Measurements from ENCODE around the gene FOXI2.

FOXI2 gene

DNA sequence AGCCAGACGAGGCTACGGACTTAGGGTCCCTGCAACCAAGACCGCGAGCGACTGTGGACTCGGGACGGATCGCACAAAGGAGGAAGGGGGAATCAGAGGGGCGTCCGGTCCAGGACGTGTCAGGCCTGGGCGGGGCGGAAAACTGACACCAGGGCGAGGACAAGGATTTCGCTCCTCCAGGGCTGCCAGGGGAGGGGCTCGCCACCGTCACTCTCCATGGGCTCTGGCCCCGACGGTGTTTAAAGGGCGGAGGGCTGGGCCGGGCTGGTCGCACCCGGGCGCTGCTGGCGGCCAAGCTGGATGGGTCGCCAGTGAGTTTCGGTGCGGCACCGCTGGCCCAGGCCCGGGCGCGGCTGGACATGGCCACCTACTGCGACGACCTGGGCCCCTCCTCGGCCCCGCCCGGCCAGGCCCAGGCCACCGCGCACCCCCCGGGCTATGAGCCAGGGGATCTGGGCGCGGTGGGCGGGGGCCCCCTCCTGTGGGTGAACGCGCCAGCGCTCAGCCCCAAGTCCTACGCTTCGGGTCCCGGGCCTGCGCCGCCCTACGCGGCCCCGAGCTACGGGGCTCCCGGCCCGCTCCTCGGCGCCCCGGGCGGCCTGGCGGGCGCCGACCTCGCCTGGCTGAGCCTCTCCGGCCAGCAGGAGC lies at the start of gene FOXI2:
TSS of gene FOXI2 (plus strand) at position 271 of the 648 bp plus-strand sequence. CDS start at position 360, 89 bp downstream.
- no peak for DNase-seq

DNA sequence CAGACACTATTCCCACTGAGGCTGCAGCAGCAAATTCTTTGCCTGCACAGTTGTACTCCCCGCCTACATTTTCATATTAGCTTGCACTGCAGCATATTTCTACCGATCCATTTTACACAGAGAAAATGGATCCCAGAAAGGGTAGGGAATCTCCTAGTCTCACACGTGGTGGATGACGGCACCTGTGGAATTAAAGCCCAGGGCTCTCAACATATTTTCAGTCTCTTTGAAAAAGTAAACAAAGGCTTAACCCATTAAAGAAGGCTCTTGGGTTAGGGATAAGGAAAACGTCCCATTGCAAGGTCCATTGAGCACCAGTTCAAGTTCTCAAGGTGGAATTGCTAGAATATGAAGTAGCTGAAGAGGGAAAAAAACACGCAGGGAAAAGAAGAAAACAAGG lies 49.4 kb upstream of the FOXI2 start:
- no peak for DNase-seq

DNA sequence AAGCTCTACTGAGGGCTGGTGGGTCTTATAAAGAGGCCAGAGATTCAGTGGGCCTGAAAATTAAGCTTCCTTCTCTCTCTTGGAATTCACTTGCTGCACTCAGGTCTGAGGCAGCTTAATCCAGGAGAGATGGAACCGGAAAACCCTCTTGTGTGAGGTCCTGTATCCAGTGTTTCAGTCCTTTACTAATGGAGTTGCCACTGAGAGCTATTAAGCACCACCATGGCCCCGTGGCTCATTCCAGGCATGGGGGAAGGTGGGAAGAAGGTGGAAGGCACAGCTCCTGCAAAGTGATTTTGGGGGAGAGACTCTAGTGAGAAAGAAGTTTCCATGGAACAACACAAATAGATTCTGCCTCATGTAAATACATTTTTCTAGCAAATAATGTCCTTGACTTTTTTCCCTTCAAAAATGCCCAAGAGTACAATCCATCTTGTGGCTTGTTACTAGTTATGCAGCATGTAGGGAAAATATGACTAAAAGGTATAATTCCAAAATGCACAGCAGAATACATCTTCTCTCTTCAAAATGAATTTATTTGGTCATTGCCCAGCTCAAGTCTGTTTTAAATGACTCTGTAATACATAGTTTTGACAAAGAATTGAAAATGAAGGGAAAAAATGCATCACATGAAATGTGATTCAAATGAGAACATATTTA lies 46.7 kb upstream of the FOXI2 start:
- DNase-seq: no peak

DNA sequence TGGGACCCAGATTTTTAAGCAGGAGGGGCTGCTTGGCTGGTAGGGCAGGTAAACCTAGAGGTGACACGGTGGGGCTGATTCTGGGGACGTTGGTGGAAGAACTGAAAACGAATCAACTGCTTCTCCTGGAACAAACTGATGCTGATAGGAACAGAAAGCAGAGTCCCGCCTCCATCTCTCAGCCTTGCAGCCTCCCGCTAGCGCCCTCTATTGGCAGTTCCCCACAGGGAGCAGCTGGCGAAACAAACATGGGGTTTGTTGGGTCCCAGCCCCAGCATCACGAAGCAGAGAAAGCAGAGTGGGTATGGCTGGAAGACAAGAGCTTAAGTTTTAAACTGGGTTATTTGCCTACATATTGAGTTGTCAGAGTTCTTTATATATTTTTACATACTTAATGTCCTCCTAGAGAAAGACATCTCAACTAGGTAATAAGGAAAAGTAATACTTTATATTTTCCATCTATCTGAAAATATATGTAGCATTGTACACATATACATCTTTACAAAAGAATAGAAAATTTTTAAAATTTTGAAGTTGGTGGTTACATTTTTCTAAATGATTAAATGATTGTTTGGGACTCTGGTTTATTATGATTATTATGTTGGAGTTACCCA lies 42.3 kb upstream of the FOXI2 start:
- no peak for DNase-seq

DNA sequence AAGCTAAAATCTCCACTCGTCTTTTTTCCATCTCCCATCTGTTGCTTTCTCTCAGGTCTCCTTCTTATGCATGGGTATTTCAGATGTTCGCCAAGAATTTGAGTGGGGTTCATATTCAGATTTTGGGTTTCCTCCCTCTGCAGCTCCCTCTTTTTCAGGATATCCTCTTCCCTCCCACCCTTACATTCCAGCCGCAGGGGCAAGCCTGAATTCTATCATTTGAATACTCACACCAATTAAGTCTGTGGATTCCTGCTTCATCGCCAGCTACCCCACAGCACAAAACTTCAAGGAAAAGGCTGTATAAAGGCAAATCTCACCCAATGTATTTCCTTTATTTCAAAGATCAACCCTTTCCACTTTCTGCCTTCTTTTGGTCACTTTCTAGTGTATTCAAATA lies 41.6 kb upstream of the FOXI2 start:
- no peak for DNase-seq

DNA sequence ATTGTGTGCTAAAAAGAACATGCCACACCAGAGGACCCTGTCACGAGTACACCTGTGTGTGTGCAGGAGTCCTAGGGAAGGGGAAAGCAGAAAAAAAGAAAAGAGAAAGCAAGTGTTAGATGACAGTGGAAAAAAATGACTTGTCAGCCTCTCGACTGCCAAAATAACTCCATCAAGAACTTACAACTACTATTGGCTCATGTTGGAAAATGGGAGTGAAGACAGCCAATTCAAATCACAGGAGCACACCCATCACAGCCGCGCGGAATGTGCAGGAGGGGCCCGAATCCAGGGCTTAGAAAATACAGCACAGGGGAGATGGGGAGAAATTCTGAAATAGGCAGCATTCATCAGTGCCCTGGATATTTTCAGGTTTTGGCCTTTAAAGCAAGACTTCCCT lies 38.1 kb upstream of the FOXI2 start:
- no peak for DNase-seq

DNA sequence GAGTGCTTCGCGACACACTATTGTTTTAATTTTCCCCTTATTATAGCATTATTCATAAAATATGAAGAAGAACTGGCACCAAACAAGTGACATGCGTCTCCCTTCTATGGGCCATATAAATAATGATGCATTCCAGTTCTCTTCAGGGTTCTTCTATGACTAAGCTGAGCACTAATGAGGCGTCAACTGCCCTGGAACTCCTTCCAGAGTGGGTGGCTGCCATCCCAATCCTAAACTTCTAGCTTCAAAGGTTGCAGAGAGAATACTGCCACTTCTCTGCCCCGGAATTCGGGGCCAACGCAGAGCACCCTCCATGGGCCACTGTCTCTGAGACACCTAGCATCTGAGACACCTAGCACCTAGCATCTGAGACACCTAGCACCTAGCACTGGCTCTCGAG lies 37.7 kb upstream of the FOXI2 start:
- DNase-seq: no peak

DNA sequence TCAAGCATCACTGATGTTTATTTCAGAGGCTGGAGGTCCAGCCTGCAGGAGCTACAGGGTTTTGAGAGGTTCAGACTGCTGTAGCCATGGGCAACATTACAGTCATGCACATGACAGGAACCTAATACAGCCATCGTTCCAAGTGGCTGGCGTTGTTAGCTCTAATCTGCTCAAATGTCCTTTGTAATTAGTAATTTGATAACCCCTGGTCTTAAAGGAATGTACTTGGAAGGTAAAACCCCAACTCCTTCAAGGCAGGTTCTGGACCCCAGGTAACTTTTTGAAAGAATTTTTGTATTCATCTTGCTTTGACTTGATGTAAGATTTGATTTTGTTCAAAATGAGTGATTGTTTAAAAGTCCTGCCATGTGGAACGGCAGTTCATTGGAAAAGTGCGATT lies 34.7 kb upstream of the FOXI2 start:
- no peak for DNase-seq

DNA sequence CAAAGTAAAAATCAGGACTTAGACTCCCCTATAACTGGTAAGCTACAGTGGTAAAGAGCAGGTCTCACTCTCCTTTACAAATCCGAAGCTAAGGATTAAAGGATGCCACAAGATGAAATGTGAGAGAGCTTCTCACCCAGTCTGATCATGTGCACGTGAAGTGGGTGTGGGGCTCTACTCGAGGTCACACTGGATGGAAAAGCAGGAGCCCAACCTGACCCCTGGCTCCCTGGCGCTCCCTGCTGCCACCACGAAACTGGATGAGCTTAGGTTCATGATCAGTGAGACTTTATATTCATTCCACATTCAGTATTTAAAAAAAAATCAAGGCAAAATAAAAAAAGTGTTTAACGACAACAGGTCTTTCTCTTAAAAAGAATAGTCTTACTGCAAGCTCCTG lies 21.7 kb upstream of the FOXI2 start:
- DNase-seq: no peak

DNA sequence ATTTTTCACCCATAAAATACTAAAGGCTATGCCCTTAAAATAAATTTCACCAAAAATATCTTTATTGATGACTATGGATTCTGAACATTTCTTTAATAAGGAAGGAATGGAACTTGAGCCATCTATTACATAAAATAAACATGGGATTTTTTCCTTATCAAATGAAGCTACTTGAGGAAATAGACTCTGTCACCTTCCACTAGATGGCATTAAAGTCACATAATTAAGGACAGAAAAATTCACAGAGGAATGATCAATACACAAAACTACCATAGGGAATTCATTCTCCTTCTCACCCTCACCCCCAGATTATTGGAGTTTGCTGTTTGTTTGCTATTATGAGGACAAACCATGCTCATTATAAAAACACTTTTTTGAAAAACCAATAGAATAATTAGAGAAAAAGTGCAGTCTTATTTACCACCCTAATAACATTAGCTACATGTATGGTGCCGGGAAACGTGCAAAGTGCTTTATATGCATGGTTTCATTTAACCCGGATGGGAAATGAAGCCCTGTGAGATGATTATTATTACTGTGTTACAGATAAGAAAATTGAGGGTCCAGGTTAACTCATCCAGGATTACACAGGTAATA lies 21.1 kb upstream of the FOXI2 start:
- DNase-seq: no peak

DNA sequence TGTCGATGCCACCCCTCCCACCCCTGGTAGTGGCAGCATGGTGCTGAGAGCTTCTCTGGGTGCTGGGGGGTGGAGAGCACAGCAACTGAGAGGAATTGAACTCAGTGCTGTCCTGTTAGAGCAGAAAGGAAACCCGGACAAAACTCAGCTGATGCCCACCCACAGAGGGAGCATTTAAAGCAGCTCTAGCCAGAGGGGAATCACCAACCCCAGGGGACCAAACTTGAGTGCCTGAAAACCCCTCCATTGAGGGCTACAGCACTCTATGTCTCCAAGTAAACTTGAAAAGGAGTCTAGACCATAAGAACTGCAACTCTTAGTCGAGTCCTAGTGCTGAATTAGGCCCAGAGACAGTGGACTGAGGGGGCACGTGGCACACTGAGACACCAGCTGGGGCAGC lies 16.8 kb upstream of the FOXI2 start:
- no peak for DNase-seq

DNA sequence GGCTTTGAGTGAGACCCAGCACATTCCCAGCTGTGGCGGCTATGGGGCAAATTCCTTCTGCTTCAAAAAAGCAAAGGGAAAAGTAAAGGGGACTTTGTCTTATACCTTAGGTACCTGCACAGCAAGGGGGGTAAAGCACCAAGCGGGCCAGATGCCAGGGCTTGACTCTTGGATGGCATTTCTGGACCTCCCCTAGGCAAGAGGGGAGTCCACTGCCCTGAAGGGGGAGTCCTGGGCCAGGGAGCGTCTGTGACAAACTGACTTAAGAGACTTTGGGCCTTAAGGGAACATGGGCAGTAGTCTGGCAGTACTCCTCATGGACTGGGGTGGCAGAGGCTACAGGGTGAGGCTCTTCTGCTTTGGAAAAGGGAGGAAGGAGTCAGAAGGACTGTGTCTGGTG lies 16.1 kb upstream of the FOXI2 start:
- no peak for DNase-seq

DNA sequence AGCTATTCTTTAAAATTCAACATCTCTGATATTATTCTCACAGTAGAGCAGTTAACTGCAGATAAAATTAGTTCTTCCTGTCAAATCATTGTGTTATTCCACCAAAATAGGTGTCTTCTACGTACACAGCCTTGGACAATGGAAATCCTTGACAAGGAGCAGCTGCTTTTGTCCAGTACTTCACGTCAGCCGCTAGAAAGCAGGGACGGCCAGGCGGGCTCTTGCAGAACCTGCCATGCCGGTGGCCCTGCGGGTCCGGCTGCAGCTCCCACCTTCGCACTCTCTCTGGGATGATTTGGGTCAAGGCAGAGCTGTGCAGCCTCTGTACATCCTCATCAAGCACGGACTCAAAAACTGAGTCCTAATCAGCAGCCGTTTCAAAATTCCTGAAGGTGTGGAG lies 2.2 kb upstream of the FOXI2 start:
- DNase-seq: no peak

DNA sequence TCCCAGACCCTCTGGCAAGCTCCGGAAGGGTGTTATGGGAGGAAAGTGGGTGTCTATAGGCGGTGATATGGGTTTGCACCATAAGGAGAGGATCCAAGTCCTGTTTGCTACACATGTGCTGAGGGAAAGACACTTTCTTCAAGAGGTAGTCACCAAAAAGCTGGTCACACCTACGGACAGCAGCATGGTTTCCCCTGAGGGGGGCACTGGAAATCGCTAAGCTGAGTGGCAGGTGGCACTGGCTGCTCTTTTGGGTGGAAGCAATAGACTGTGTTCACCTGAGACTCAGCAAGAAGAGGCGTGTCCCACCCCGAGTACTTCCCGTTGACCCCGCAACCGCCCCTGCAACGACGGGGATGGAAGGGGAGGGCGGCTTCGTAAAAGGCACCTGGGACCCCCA lies 1.8 kb upstream of the FOXI2 start:
- DNase-seq: no peak

DNA sequence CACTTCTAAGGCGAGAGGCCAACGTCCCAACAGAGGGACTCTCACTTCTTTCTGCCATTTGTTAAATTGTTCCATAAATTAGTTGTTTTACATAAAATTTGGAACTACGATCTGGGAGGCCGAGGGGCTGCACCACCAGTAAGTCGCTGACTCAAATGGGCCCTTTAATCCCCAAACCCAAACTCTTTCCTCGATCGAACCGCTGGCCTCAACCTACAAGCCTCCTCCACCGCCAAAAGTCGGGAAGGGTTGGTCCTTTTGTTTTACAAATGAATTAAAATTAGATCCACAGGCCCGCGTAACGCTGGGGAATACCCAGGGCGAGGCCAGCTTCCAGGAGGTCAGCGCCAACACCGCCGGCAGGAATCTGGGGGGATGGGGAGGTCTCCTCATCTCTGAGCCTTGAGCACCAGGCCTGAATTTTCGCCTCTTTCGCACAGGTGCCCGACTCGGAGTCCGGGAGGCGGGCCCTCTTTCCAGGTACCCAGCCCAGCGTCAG lies 1.2 kb upstream of the FOXI2 start:
- no peak for DNase-seq

DNA sequence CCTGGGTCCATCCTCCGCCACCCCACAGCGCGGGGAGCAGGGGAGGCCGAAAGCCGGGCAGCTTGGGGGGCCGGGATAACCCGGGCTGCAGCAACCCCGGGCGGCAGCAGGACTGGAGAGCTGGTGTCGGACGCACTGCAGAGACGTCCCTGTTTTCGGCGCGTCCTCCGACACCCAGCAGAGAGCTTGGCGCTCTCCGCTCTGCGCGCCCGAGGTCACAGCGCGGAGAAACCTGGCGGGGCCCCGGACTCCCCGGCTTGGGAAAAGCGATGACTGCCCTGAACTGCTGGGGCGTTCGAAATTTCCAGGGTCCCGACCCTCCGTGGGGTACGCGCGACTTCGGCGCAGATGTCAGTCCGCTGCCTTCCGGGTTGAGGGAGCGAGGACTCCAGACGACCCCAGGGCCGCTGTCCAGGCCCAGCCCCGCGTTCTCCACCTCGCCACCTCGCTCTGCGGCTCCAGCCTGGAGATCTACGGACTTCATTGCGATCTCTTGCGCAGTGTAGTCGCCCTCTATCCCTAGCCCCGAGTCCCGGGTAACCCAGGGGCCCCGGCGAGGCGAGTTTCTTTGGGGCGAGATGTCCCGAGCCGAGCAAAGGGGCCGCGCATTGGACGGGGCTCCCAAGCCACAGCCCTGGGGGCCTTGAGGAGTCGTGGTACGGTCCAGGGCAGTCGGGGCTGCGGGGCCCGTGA lies 617 bp upstream of the FOXI2 start:
- no peak for DNase-seq

DNA sequence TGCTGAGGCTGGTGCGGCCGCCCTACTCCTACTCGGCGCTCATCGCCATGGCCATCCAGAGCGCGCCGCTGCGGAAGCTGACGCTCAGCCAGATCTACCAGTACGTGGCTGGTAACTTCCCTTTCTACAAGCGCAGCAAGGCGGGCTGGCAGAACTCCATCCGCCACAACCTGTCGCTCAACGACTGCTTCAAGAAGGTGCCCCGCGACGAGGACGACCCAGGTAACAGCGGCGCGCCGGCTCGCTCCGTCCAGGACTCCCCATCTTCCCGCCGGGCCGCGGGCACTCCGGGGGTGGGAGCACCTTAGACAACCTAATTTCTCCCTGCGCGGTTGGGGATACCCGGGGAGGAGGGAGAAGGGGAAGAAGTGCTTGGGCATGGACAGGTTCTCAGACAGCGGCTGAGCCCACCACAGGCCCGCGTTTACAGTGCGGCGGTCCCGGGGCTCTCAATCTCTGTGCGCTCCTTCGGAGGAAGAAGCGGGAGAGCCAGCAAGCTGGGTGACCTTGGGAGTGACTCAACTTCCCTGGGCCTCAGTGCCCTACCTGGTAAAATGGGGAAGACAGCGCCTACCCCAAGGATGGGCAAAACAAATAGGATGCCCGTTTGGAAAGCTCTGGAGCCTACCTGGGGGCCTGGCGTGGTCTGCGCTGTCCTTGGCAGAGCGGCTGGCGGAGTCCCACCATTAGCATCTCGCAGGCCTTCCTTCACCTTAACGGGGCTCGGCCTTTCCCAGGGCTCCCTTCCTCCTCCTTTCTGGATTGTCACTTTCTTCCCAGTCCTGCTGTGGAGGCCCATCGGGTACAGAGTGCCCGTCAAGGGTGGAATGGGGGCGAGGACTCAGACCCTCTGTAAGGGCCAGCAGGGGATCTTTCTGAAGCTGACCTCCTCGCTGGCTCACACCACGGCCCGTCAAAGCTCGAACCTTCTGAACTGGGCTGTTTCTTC lies 852 bp downstream of the FOXI2 start:
- no peak for DNase-seq

DNA sequence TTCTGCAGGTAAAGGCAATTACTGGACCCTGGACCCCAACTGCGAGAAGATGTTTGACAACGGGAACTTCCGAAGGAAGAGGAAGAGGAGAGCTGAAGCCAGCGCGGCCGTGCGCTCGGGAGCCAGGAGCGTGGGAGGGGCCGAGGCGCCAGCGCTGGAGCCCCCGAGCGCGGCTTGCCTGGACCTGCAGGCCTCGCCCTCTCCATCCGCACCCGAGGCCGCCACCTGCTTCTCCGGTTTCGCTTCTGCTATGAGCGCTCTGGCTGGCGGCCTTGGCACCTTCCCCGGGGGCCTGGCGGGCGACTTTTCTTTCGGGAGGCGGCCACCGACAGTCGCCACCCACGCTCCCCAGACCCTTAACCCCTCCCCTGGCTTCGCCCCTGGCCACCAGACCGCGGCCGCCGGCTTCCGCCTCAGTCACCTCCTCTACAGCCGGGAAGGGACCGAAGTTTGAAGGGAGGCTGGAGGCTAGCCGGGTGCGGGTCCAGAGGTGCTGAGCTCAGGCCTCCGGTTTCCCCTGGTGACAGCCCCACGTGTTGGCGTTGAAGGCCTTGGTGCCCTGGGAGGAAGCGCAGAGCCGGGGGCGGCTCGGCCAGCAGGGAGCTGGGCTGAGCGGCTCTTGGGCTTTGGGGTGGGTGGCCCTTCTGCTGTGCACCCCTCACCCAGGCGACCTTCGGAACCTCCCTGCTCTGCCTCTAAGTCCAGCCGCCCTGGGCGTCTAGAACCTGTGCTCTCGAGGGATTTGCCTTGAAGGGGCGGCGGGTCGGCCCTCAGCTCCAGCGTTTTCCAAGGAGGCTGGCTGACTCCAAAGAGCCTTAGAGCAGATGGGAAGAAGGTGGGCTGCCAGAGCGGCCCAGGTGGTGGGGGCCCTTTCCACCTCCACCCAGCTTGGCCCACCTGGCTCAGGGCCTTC lies 1.8 kb downstream of the FOXI2 start:
- no peak for DNase-seq

DNA sequence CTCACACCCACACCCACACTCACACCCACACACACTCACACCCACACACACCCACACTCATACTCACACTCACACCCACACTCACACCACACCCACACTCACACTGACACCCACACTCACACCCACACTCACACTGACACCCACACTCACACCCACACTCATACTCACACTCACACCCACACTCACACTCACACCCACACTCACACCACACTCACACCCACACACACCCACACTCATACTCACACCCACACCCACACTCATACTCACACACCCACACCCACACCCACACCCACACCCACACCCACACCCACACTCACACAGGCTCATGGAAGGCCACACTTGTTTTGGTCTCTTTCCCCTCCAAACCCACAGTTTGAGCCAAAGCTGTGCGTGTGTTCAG lies 2.9 kb downstream of the FOXI2 start:
- no peak for DNase-seq

DNA sequence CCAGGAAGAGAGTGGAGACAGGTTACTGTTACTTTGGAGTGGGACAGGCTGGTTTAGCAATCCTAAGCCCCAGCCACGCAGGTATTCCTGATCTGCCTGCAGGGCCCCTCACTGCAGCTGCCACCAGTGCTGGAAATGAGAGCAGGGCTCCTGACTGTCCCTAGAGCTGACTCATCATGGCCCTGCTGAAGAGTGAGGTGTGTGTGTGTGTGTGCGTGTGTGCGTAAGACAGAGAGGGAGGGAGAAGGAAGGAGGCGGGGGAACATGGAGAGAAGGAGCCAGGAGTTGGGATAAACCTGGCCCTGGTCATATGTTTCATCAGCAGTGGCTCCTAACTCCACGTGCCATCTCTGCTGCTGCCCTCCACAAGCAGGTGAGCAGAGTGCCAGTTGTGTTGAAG lies 3.6 kb downstream of the FOXI2 start:
- DNase-seq: no peak

DNA sequence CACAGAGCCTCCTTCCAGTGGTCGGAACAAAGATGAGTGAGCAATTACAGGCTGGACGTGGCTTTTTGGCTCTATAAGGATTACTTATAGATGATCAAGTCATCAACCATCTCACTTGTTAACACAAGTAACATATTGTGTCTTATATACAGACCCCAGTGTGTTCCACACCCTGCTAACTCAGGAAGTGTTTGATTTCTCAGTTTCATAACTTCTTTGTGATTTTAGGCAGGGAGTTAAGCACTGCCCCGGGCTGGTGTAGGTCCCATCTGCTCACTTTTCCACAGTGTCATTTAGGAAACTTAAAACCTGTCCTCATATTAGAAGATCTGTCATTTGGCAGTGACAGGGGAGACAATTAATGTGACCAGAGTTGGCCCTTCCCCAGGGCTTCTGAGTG lies 6.2 kb downstream of the FOXI2 start:
- DNase-seq: no peak

Measured in HCEC 1CT (cell line).